IMR-90 (cell line): ENCODE measurements around the gene TM4SF20. TPM values are rescaled to one million over a fixed set of nuclear protein-coding genes. Genes with fewer than 3 reads are reported as not detected.

Experiments
- ATAC-seq: fragments of 200-7000 bp; cut with Tn5 transposase; 2 replicates; pipeline ENCODE4 v1.9.1; 2020; ENCODE audit warnings: low read depth, mild to moderate bottlenecking, moderate library complexity
- BruUV-seq: library from RNA; stranded (reverse); fragments of 400-500 nt; replicated peaks from 2 replicates; lab custom pipeline; 2021; lab: Mats Ljungman, UMichigan
- CTCF ChIA-PET: fragments of 300-600 bp; formaldehyde crosslinking; extraction: SDS; loops from one replicate; lab custom pipeline; 2021; ENCODE audit warnings: antibody characterized with exemption; lab: Yijun Ruan, JAX
- POLR2A ChIA-PET: fragments of 300-600 bp; sonication (Branson Sonifier 250); formaldehyde crosslinking; loops from one replicate; lab custom pipeline; 2022; ENCODE audit warnings: antibody characterized with exemption; ENCODE audit not compliant: unreplicated experiment; lab: Charles Lee
- DNase-seq: peaks from one replicate; pipeline ENCODE4 v3.0.0; 2013
- H2AFZ ChIP-seq: replicated peaks from 2 replicates; pipeline ENCODE3; 2013; ENCODE audit warnings: low read length, mild to moderate bottlenecking; ENCODE audit not compliant: poor library complexity
- H2AK5ac ChIP-seq: 2 replicates; pipeline ENCODE4 v1.6.1; 2013; ENCODE audit warnings: low read depth, low read length, inconsistent platforms
- H2AK9ac ChIP-seq: replicated peaks from 2 replicates; pipeline ENCODE3; 2013; ENCODE audit warnings: mild to moderate bottlenecking, low read depth, low read length, moderate library complexity; ENCODE audit not compliant: poor library complexity
- H2BK120ac ChIP-seq: 2 replicates; pipeline ENCODE4 v1.6.1; 2013; ENCODE audit warnings: low read depth, low read length, inconsistent platforms
- H2BK15ac ChIP-seq: 3 replicates; pipeline ENCODE4 v1.6.1; 2013; ENCODE audit warnings: low read depth, low read length, inconsistent platforms
- H2BK20ac ChIP-seq: 2 replicates; pipeline ENCODE4 v1.6.1; 2013; ENCODE audit warnings: low read depth, mild to moderate bottlenecking, inconsistent platforms, low read length, moderate library complexity
- H2BK5ac ChIP-seq: 2 replicates; pipeline ENCODE4 v1.6.1; 2013; ENCODE audit warnings: mild to moderate bottlenecking, low read depth, low read length, inconsistent platforms; ENCODE audit not compliant: poor library complexity, severe bottlenecking
- H3K14ac ChIP-seq: replicated peaks from 2 replicates; pipeline ENCODE4 v1.6.1; 2013; ENCODE audit warnings: low read depth, low read length, inconsistent platforms
- H3K18ac ChIP-seq: 2 replicates; pipeline ENCODE4 v1.6.1; 2013; ENCODE audit warnings: low read depth, low read length, control low read depth
- H3K23ac ChIP-seq: 2 replicates; pipeline ENCODE4 v1.6.1; 2013; ENCODE audit warnings: low read depth, low read length, inconsistent platforms
- H3K27ac ChIP-seq: 2 replicates; pipeline ENCODE4 v1.5.1; 2013; ENCODE audit warnings: mild to moderate bottlenecking, control low read depth, low read length; ENCODE audit not compliant: insufficient read depth
- H3K27me3 ChIP-seq: 2 replicates; pipeline ENCODE4 v1.6.1; 2013; ENCODE audit warnings: low read length; ENCODE audit not compliant: control insufficient read depth, insufficient read depth
- H3K36me3 ChIP-seq: 2 replicates; pipeline ENCODE4 v1.6.1; 2013; ENCODE audit warnings: low read length, mixed read lengths; ENCODE audit not compliant: control insufficient read depth, insufficient read depth
- H3K4ac ChIP-seq: 2 replicates; pipeline ENCODE4 v1.6.1; 2013; ENCODE audit warnings: low read depth, low read length, inconsistent platforms
- H3K4me1 ChIP-seq: 2 replicates; pipeline ENCODE4 v1.6.1; 2013; ENCODE audit warnings: low read length, mixed read lengths; ENCODE audit not compliant: control insufficient read depth, insufficient read depth
- H3K4me2 ChIP-seq: 2 replicates; pipeline ENCODE4 v1.6.1; 2013; ENCODE audit warnings: low read depth, mild to moderate bottlenecking, control low read depth, low read length, moderate library complexity
- H3K4me3 ChIP-seq: 2 replicates; pipeline ENCODE4 v1.5.1; 2013; ENCODE audit warnings: low read depth, mild to moderate bottlenecking, control low read depth, low read length, moderate library complexity; ENCODE audit not compliant: insufficient read depth
- H3K56ac ChIP-seq: 2 replicates; pipeline ENCODE4 v1.6.1; 2013; ENCODE audit warnings: low read length, inconsistent platforms; ENCODE audit not compliant: insufficient read depth; ENCODE audit errors: extremely low read depth
- H3K79me1 ChIP-seq, 2 experiments: 2 replicates each; pipeline ENCODE4 v1.6.1; 2013; ENCODE audit warnings: low read length in 2 of 2, inconsistent platforms in 1 of 2, low read depth in 1 of 2
- H3K9ac ChIP-seq: 2 replicates; pipeline ENCODE4 v1.6.1; 2013; ENCODE audit warnings: low read depth, low read length, control low read depth
- H3K9me1 ChIP-seq: 2 replicates; pipeline ENCODE4 v1.6.1; 2013; ENCODE audit warnings: low read length, inconsistent platforms; ENCODE audit not compliant: insufficient read depth
- H3K9me3 ChIP-seq: 2 replicates; pipeline ENCODE4 v1.6.1; 2013; ENCODE audit warnings: low read length; ENCODE audit not compliant: control insufficient read depth, insufficient read depth
- H4K20me1 ChIP-seq: 2 replicates; pipeline ENCODE4 v1.6.1; 2013; ENCODE audit warnings: low read length, inconsistent platforms; ENCODE audit not compliant: insufficient read depth
- H4K5ac ChIP-seq: 2 replicates; pipeline ENCODE4 v1.6.1; 2013; ENCODE audit warnings: mild to moderate bottlenecking, low read depth, low read length, control low read depth
- H4K8ac ChIP-seq, 2 experiments: 2 replicates each; pipeline ENCODE4 v1.6.1; 2013; ENCODE audit warnings: low read depth in 2 of 2, low read length in 2 of 2, control low read depth in 1 of 2, inconsistent platforms in 1 of 2
- H4K91ac ChIP-seq: 2 replicates; pipeline ENCODE4 v1.6.1; 2013; ENCODE audit warnings: low read depth, low read length, inconsistent platforms; ENCODE audit not compliant: insufficient read depth
- BHLHE40 ChIP-seq: fragments of 150-350 bp; IDR thresholded peaks from 2 replicates; pipeline ENCODE4 v1.6.1; 2016; ENCODE audit warnings: mild to moderate bottlenecking, low read depth, low read length
- CEBPB ChIP-seq: IDR thresholded peaks from 2 replicates; pipeline ENCODE4 v1.6.1; 2012; ENCODE audit warnings: low read depth, low read length, improper control_type of control experiment
- CHD1 ChIP-seq: IDR thresholded peaks from 2 replicates; pipeline ENCODE4 v1.6.1; 2012; ENCODE audit warnings: low read depth, low read length, improper control_type of control experiment
- CTCF ChIP-seq: conservative IDR thresholded peaks from 2 replicates; pipeline ENCODE4 v1.5.1; 2012; ENCODE audit warnings: mild to moderate bottlenecking, low read depth, low read length, improper control_type of control experiment
- ELK1 ChIP-seq: fragments of 150-350 bp; IDR thresholded peaks from 2 replicates; pipeline ENCODE4 v1.6.1; 2016; ENCODE audit warnings: low read depth, mild to moderate bottlenecking, low read length, moderate library complexity, borderline replicate concordance
- FOS ChIP-seq: fragments of 150-350 bp; IDR thresholded peaks from 2 replicates; pipeline ENCODE4 v1.6.1; 2016; ENCODE audit warnings: low read depth, low read length
- MAZ ChIP-seq: IDR thresholded peaks from 2 replicates; pipeline ENCODE4 v1.6.1; 2012; ENCODE audit warnings: low read depth, mild to moderate bottlenecking, low read length, improper control_type of control experiment, moderate library complexity, borderline replicate concordance
- MXI1 ChIP-seq: IDR thresholded peaks from 2 replicates; pipeline ENCODE4 v1.6.1; 2012; ENCODE audit warnings: low read depth, mild to moderate bottlenecking, low read length, moderate library complexity, borderline replicate concordance
- NFE2L2 ChIP-seq: fragments of 150-350 bp; IDR thresholded peaks from 2 replicates; pipeline ENCODE4 v1.6.1; 2016; ENCODE audit warnings: low read depth, mild to moderate bottlenecking, low read length
- POLR2A ChIP-seq: IDR thresholded peaks from 2 replicates; pipeline ENCODE4 v1.6.1; 2012; ENCODE audit warnings: mild to moderate bottlenecking, low read depth, low read length
- SMC3 ChIP-seq: fragments of 150-350 bp; IDR thresholded peaks from 2 replicates; pipeline ENCODE4 v1.6.1; 2016; ENCODE audit warnings: low read depth, mild to moderate bottlenecking, antibody characterized with exemption, low read length, moderate library complexity
- USF2 ChIP-seq: fragments of 150-350 bp; IDR thresholded peaks from 2 replicates; pipeline ENCODE4 v1.6.1; 2017; ENCODE audit warnings: mild to moderate bottlenecking, antibody characterized with exemption, low read length, low read depth
- WGBS, 2 experiments: methylation state at CpG; one replicate each; pipeline versions ENCODE4 v1.1.5 to v1.1.7; 2013; ENCODE audit warnings: missing lambda C conversion rate in 2 of 2; ENCODE audit not compliant: insufficient read length in 1 of 2; ENCODE audit errors: extremely low coverage in 2 of 2; 5-methylcytosine and 5-hydroxymethylcytosine counted together
- dilution Hi-C: fragments of 300-500 bp; cut with HindIII; formaldehyde crosslinking; loops from one replicate; pipeline ENCODE4 v1.14.3; 2018; ENCODE audit warnings: low sequenced_read_pairs; ENCODE audit not compliant: unreplicated experiment
- in situ Hi-C: fragments of 300-500 bp; cut with MboI; formaldehyde crosslinking; loops from 3 replicates; pipeline ENCODE4 v1.14.3; 2019; ENCODE audit warnings: low sequenced_read_pairs, inconsistent platforms, mixed read lengths
- intact Hi-C: fragments of 100-400 bp; cut with micrococcal nuclease; formaldehyde crosslinking; loops from 2 replicates; pipeline ENCODE4 v1.10.0; 2022
- polyA plus RNA-seq, 3 experiments: library from polyadenylated mRNA; depleted of rRNA; stranded (reverse); fragments of >200 nt; gene quantifications; 2 replicates each; pipeline ENCODE4 v1.2.3, GENCODE V29; 2012; ENCODE audit warnings: low replicate concordance in 1 of 3
- total RNA-seq: library from RNA; depleted of rRNA; stranded (reverse); fragments of >200 nt; gene quantifications from 2 replicates; pipeline ENCODE4 v1.2.3, GENCODE V29; 2012

The TM4SF20 gene
- total and polyA plus RNA-seq, 2 of the 4 experiments (the other 2 are of a cell fraction) = under 0.01 to 0.03 TPM

- Histone ChIP-seq H4K5ac (peak within 1 kb of the TSS; percentile 92), H2BK5ac (peak within 1 kb of the TSS; percentile 71), H2AFZ (peak within 1 kb of the TSS; percentile 92), H4K91ac (peak within 1 kb of the TSS; percentile 52), H2BK120ac (peak within 1 kb of the TSS; percentile 26), H3K4me3 (peak within 1 kb of the TSS; percentile 86), H2AK5ac (0 out of 2 replicates have a peak within 1 kb of the TSS, but pooled peaks have one; percentile 21), H2AK9ac (peak within 1 kb of the TSS; percentile 74), H3K23ac (peak within 1 kb of the TSS; percentile 70), H2BK20ac (no peak within 1 kb of the TSS), H3K9me1 (no peaks in the 10 kb centered on the region), H3K4me1 (0 out of 2 replicates have a peak, but pooled peaks cover 2% of the 10 kb centered on the region), H3K27me3 (no peaks in the 10 kb centered on the region), H3K9me3 (no peaks in the 10 kb centered on the region), H3K27ac (peak within 1 kb of the TSS; percentile 76), H3K79me1 (peaks cover 15 to 25% of the 10 kb centered on the region in 2 experiments), H4K20me1 (no peaks in the 10 kb centered on the region), H4K8ac (peak within 1 kb of the TSS; percentile 95 to 99), H3K56ac (peak within 1 kb of the TSS; percentile 80), H3K9ac (peak within 1 kb of the TSS; percentile 69), H2BK15ac (peak within 1 kb of the TSS; percentile 53; the same call in 2 of the 3 replicates), H3K14ac (peak within 1 kb of the TSS; percentile 91), H3K36me3 (no peaks in the 10 kb centered on the region), H3K4me2 (peak within 1 kb of the TSS; percentile 90), H3K4ac (peak within 1 kb of the TSS; percentile 83), H3K18ac (peak within 1 kb of the TSS; percentile 50)
- in situ Hi-C loops (no loop called here), intact Hi-C loops (loop anchor here (1.0 to 10.0 kb wide), 3 partner anchors 147 to 202 kb away; partner anchors contain the start of gene AGFG1), dilution Hi-C loops (no loop called here)
- peak; percentile 91 for DNase-seq
- CTCF ChIA-PET = interaction anchor here (0.6 to 0.9 kb wide), 3 partner anchors 21 to 123 kb away, joined by 3 to 5 read pairs (median 4); no protein-coding TSS in a partner anchor
- no peak for TF ChIP-seq SMC3
- TF ChIP-seq MXI1 = 0 out of 2 replicates have a peak, but pooled peaks have one; percentile 48
- TF ChIP-seq BHLHE40 = peak; percentile 84
- no peak for TF ChIP-seq CEBPB
- TF ChIP-seq POLR2A = peak; percentile 82
- TF ChIP-seq ELK1 = no peak
- no peak for TF ChIP-seq CTCF
- TF ChIP-seq NFE2L2 = no peak
- TF ChIP-seq USF2 = peak; percentile 98
- TF ChIP-seq CHD1 = no peak
- TF ChIP-seq MAZ = peak; percentile 64; the same call in 1 of the 2 replicates
- peak; percentile 33; the same call in 1 of the 2 replicates for TF ChIP-seq FOS
- WGBS, 2 experiments = 1% methylated on average over 18 of the region's 67 CpGs; no CpG with 5 or more reads in 1 of the 2 experiments
- BruUV-seq = no TSS peak
- peak; percentile 96 for ATAC-seq
- POLR2A ChIA-PET = interaction anchor here (0.6 kb wide), 1 partner anchor 11 kb away, joined by 3 read pairs; no protein-coding TSS in a partner anchor
These were observed 53.9 kb downstream of the TM4SF20 start, which contains the start of gene MFF for GRCh38 chr2:227324995-227325838. Gene MFF (plus strand): TSS chr2:227325251. CDS start chr2:227330666, 5,415 bp downstream.
